ENCODE results near the gene EGR1.
A peak's percentile ranks its signal among the peaks of the same experiment; 100 is the strongest.

Gene EGR1

DNA sequence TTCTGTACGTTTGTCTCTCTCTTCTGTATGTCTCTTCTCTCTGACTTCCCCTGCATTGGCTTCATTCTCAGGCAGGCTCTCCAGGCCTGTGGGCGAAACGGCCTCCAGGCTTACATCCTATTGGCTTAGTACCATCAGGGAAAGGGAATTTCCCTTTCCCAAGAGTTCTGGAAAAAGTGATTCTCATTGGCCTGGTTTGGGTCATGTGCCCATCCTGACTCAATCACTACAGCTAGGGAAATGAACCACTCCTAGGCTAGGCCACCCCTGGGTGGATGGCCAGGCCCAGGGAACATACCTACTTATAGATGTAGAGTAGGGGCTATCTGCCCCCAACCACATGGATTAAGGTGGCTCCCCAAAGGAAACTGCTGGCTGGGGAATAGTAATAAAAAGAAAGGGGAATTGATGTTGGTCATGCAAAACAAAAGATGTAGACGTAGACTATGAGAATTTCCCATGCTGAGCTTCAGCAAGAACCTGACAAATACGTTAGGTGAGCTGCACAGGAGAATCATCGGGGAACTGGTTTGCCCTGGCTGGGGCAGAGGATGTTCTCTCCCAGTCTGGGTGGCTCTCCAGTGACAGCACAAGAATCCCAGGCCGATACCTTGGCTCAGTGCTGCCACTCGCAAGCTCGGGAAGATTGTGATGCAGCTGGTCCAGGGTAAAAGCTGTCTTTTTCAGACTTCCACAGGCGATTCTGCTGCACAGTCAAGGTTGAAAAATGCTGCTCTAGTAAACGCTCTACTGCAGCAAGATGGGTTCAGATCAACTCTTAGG lies 3.7 kb upstream of the EGR1 start:
- Mint-ChIP-seq H3K4me3 (no peak overlapping the region), H3K9me3 (no peaks in the 10 kb centered on the region), H3K27me3 (no peaks in the 10 kb centered on the region), H3K36me3 (ENCODE audit: low read depth) (peaks cover 8% of the 10 kb centered on the region), H3K4me1 (ENCODE audit: low read depth) (peaks cover 54% of the 10 kb centered on the region), H3K27ac (peak overlapping the region; percentile 41)
- DNase-seq = no peak

DNA sequence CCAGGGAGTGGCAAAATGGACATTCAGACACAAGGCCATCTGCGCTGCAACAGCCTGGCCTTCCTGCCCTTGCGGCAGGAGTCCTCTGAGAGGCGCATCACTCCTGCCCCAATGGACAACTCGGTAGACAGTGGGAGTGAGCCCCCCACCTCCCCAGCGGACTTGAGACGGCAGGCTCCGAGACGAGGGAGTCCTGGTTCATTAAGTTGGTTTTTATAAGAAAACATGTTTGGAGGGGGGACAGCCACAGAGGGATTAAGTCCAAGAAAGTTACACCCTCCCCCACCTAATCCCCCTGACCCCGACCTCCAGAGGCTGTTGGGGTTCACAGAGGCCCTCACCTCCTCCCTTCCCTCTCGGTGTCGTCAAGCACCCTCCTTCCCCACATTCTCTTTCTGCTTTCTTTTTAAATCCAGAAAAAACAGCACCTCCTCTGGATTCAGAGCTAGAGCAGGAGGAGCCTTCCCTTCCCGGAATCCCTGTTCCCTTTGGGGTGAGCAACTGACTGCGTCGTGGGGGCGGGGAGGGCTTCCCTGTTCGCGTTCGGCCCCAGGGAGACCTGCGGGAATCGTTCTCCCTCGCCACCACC lies 1.8 kb upstream of the EGR1 start:
- peak overlapping the region; percentile 95 for H3K27ac Mint-ChIP-seq
- peaks cover 64% of the 10 kb centered on the region for H3K4me1 Mint-ChIP-seq (ENCODE audit: low read depth)
- peaks cover 28% of the 10 kb centered on the region for H3K36me3 Mint-ChIP-seq (ENCODE audit: low read depth)
- peak; percentile 48 for DNase-seq
- H3K4me3 Mint-ChIP-seq = peak overlapping the region; percentile 85
- H3K27me3 Mint-ChIP-seq = no peaks in the 10 kb centered on the region
- H3K9me3 Mint-ChIP-seq = no peaks in the 10 kb centered on the region

DNA sequence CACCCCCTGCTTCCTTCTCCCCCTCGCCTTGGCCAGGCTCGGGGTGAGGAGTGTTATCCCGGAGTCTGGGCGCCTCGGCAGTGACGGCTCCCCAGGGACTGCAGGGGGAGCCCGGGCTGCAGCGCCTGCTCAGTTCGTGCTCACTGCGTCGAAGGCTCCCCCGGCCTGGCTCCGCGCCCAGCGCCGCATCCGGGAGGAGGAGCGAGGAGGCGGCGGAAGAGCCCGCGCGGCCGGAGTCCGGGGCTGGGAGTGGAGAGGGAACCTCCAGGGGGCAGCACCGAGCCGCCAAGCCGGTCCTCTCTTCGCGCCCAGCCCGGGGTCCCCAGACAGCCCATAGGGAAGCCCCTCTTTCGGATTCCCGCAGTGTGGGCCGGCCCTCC lies 1.3 kb upstream of the EGR1 start:
- H3K4me1 Mint-ChIP-seq (ENCODE audit: low read depth) = peaks cover 61% of the 10 kb centered on the region
- H3K36me3 Mint-ChIP-seq (ENCODE audit: low read depth) = peaks cover 31% of the 10 kb centered on the region
- H3K9me3 Mint-ChIP-seq = no peaks in the 10 kb centered on the region
- peak overlapping the region; percentile 95 for H3K27ac Mint-ChIP-seq
- H3K4me3 Mint-ChIP-seq = peak overlapping the region; percentile 85
- H3K27me3 Mint-ChIP-seq = no peaks in the 10 kb centered on the region
- DNase-seq = peak; percentile 96

DNA sequence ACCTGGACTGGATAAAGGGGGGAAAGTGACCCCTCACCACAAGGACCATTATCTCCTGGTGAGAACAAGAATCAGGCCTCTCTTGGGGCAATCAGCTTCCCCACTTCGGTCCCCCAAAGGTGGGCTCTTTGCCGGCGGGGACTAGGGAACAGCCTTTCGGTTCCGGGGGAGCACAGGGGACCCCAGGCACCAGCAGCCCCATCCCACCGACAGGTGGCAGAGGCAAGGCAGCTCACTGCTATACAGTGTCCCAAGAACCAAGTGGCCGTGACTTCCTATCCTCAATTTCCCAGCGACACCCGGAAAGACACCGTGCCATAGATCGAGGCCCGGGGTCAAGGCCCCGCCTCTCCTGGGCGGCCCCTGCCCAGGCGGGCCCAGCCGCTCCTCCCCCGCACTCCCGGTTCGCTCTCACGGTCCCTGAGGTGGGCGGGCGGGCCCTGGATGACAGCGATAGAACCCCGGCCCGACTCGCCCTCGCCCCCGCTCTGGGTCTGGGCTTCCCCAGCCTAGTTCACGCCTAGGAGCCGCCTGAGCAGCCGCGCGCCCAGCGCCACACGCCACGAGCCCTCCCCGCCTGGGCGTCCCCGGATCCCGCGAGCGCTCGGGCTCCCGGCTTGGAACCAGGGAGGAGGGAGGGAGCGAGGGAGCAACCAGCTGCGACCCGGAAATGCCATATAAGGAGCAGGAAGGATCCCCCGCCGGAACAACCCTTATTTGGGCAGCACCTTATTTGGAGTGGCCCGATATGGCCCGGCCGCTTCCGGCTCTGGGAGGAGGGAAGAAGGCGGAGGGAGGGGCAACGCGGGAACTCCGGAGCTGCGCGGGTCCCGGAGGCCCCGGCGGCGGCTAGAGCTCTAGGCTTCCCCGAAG lies 655 bp upstream of the EGR1 start:
- Mint-ChIP-seq H3K27me3 (no peaks in the 10 kb centered on the region), H3K4me1 (ENCODE audit: low read depth) (peaks cover 55% of the 10 kb centered on the region)

DNA sequence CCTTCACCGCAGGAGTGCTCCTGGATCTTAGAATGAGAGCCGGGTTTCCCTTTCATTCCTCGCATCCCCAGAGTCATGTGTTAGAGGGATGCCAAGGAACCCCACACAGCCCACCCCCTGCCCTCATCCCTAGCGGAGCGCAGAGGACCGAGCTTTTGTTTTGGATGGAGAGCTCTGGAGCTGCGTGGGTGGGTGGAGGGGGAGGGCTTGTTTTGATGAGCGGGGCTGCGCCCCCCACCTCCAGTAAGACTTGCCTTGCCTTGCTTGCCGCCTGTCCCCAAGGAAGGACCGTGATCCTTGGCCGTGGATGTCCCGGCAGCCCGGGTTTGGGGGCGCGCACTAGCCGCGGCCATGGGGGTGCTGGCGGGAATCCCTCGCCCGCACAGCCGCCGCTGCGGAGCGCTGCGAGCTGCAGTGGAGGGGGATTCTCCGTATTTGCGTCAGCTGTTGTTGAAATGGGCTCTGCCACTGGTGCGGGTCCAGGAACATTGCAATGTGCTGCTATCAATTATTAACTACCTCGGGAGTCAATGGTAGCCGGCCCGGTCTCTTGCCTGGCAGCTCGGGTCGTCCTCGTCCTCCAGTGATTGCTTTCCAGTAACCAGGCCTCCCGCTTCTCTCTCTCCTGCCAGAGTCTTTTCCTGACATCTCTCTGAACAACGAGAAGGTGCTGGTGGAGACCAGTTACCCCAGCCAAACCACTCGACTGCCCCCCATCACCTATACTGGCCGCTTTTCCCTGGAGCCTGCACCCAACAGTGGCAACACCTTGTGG lies 1.0 kb downstream of the EGR1 start:
- Mint-ChIP-seq H3K36me3 (ENCODE audit: low read depth) (peaks cover 33% of the 10 kb centered on the region), H3K4me3 (peak overlapping the region; percentile 85), H3K27me3 (no peaks in the 10 kb centered on the region), H3K27ac (peak overlapping the region; percentile 95), H3K9me3 (no peaks in the 10 kb centered on the region), H3K4me1 (ENCODE audit: low read depth) (peaks cover 38% of the 10 kb centered on the region)
- peak; percentile 55 for DNase-seq

More for the DNA sequence above, 655 bp upstream of the EGR1 start:
- Mint-ChIP-seq H3K9me3 (no peaks in the 10 kb centered on the region), H3K4me3 (peak overlapping the region; percentile 85), H3K36me3 (ENCODE audit: low read depth) (peaks cover 33% of the 10 kb centered on the region), H3K27ac (peak overlapping the region; percentile 95)
- DNase-seq = peak; percentile 97

DNA sequence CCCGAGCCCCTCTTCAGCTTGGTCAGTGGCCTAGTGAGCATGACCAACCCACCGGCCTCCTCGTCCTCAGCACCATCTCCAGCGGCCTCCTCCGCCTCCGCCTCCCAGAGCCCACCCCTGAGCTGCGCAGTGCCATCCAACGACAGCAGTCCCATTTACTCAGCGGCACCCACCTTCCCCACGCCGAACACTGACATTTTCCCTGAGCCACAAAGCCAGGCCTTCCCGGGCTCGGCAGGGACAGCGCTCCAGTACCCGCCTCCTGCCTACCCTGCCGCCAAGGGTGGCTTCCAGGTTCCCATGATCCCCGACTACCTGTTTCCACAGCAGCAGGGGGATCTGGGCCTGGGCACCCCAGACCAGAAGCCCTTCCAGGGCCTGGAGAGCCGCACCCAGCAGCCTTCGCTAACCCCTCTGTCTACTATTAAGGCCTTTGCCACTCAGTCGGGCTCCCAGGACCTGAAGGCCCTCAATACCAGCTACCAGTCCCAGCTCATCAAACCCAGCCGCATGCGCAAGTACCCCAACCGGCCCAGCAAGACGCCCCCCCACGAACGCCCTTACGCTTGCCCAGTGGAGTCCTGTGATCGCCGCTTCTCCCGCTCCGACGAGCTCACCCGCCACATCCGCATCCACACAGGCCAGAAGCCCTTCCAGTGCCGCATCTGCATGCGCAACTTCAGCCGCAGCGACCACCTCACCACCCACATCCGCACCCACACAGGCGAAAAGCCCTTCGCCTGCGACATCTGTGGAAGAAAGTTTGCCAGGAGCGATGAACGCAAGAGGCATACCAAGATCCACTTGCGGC lies 1.8 kb downstream of the EGR1 start:
- H3K27ac Mint-ChIP-seq = peak overlapping the region; percentile 86
- peak overlapping the region; percentile 85 for H3K4me3 Mint-ChIP-seq
- no peaks in the 10 kb centered on the region for H3K9me3 Mint-ChIP-seq
- peaks cover 30% of the 10 kb centered on the region for H3K4me1 Mint-ChIP-seq (ENCODE audit: low read depth)
- no peaks in the 10 kb centered on the region for H3K27me3 Mint-ChIP-seq
- peaks cover 33% of the 10 kb centered on the region for H3K36me3 Mint-ChIP-seq (ENCODE audit: low read depth)
- DNase-seq = no peak

DNA sequence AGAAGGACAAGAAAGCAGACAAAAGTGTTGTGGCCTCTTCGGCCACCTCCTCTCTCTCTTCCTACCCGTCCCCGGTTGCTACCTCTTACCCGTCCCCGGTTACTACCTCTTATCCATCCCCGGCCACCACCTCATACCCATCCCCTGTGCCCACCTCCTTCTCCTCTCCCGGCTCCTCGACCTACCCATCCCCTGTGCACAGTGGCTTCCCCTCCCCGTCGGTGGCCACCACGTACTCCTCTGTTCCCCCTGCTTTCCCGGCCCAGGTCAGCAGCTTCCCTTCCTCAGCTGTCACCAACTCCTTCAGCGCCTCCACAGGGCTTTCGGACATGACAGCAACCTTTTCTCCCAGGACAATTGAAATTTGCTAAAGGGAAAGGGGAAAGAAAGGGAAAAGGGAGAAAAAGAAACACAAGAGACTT lies 2.4 kb downstream of the EGR1 start:
- Mint-ChIP-seq H3K4me1 (ENCODE audit: low read depth) (peaks cover 30% of the 10 kb centered on the region), H3K36me3 (ENCODE audit: low read depth) (peaks cover 33% of the 10 kb centered on the region), H3K4me3 (peak overlapping the region; percentile 85), H3K27me3 (no peaks in the 10 kb centered on the region), H3K27ac (peak overlapping the region; percentile 86), H3K9me3 (no peaks in the 10 kb centered on the region)
- no peak for DNase-seq

DNA sequence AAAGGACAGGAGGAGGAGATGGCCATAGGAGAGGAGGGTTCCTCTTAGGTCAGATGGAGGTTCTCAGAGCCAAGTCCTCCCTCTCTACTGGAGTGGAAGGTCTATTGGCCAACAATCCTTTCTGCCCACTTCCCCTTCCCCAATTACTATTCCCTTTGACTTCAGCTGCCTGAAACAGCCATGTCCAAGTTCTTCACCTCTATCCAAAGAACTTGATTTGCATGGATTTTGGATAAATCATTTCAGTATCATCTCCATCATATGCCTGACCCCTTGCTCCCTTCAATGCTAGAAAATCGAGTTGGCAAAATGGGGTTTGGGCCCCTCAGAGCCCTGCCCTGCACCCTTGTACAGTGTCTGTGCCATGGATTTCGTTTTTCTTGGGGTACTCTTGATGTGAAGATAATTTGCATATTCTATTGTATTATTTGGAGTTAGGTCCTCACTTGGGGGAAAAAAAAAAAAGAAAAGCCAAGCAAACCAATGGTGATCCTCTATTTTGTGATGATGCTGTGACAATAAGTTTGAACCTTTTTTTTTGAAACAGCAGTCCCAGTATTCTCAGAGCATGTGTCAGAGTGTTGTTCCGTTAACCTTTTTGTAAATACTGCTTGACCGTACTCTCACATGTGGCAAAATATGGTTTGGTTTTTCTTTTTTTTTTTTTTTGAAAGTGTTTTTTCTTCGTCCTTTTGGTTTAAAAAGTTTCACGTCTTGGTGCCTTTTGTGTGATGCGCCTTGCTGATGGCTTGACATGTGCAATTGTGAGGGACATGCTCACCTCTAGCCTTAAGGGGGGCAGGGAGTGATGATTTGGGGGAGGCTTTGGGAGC lies 3.1 kb downstream of the EGR1 start:
- Mint-ChIP-seq H3K9me3 (no peaks in the 10 kb centered on the region), H3K27ac (peak overlapping the region; percentile 86), H3K4me1 (ENCODE audit: low read depth) (peaks cover 29% of the 10 kb centered on the region), H3K4me3 (peak overlapping the region; percentile 85), H3K27me3 (no peaks in the 10 kb centered on the region), H3K36me3 (ENCODE audit: low read depth) (peaks cover 33% of the 10 kb centered on the region)
- no peak for DNase-seq

DNA sequence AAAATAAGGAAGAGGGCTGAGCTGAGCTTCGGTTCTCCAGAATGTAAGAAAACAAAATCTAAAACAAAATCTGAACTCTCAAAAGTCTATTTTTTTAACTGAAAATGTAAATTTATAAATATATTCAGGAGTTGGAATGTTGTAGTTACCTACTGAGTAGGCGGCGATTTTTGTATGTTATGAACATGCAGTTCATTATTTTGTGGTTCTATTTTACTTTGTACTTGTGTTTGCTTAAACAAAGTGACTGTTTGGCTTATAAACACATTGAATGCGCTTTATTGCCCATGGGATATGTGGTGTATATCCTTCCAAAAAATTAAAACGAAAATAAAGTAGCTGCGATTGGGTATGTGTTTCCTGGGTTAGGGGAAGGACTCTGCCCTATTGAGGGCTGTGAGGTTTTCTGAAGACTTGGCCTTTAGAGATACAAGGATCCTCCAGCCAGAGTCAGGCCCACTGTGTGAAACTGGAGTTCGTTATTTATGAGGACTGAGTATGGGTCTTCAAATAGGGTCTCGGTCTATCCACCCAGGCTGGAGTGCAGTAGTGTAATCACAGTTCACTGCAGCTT lies 3.8 kb downstream of the EGR1 start:
- no peak for DNase-seq
- peak overlapping the region; percentile 53 for H3K27ac Mint-ChIP-seq
- peaks cover 33% of the 10 kb centered on the region for H3K36me3 Mint-ChIP-seq (ENCODE audit: low read depth)
- H3K4me3 Mint-ChIP-seq = peak overlapping the region; percentile 49
- no peaks in the 10 kb centered on the region for H3K9me3 Mint-ChIP-seq
- peaks cover 25% of the 10 kb centered on the region for H3K4me1 Mint-ChIP-seq (ENCODE audit: low read depth)
- H3K27me3 Mint-ChIP-seq = no peaks in the 10 kb centered on the region

DNA sequence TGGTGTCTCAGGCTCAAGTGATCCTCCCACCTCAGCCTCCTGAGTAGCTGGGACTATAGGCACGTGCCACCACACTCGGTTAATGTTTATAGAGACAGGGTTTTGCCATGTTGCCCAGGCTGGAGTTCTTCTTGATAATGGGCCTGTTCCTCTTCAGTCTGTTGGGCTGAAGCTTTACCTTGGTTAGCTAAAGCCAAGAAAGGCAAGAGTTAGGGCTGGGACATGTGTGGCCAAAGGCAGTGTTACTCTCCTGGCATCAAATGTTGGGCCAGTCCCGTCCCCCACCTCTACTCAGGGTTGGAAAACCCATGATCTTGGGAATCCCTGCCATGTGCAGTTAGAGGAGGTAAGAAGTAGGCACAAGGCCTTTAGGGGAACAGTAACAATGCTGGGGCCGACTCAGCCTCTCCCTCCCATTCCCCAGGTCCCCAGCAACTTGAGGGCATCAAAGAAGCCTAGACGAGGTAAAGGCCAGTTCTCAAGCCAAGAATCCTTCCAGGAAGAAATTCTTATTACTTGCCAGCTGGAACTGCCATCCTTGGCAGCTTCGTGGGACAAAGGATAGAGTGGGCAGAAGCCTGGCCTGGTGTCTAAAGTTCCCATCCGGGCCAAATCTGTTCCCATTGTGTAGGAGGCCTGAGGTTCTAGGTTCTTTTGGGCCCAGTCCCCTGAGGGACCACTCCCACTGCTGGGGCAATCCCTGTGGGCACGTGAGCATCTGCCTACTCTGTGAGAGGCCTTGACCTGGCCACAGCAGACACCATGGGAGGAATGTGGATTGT lies 4.5 kb downstream of the EGR1 start:
- Mint-ChIP-seq H3K4me3 (no peak overlapping the region), H3K9me3 (no peaks in the 10 kb centered on the region), H3K4me1 (ENCODE audit: low read depth) (peaks cover 25% of the 10 kb centered on the region), H3K36me3 (ENCODE audit: low read depth) (peaks cover 33% of the 10 kb centered on the region), H3K27ac (no peak overlapping the region), H3K27me3 (no peaks in the 10 kb centered on the region)
- DNase-seq = no peak

DNA sequence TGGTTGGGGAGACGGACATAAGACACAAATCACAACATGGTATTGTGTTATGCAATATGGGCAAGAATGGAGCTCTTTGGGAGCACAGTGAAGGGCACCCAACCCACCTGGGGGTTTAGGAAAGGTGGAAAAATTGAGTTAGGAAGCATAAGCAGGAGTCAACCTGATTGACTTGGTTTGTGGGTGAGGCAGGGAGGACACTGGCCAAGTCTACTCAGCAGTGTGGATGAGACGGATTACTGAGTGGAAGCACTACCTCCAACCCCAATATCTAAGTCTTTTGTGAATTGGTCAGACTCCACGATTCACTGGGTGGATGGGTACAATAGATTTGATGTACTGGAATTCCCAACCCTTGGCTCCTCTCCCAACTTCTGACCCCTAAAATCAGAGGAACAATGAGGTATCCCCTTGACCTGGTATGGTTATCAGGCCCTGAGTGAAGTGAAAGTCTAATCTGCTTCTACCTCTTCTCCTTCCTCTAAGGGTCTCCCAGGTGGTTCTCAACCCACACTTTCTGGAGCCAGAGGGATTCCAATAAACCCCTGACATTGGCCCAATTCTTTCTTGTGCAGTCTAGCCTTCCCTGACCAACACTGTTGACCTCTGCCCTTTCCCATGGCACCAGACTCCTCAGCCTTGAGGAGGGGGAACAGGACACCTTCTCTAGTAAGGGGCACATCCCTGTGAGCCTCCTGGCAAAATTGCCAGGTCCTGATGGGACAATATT lies 5.2 kb downstream of the EGR1 start:
- Mint-ChIP-seq H3K4me3 (no peak overlapping the region), H3K36me3 (ENCODE audit: low read depth) (peaks cover 33% of the 10 kb centered on the region), H3K27ac (no peak overlapping the region), H3K9me3 (no peaks in the 10 kb centered on the region), H3K4me1 (ENCODE audit: low read depth) (peaks cover 25% of the 10 kb centered on the region), H3K27me3 (no peaks in the 10 kb centered on the region)
- DNase-seq = no peak

DNA sequence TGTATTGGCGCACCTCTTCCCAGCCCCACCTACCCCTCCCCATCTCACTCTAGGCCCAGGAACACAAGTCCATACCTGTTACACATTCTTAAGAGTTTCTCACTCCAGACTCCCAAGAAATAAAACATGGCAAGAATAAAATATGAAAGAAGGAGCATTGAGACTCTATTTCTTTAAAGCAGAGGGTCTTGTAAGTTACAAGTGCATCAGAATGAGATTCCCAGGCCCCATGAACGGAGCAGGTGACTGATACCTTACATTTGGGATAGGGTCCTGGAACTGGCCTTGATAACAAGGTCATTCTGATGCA lies 5.7 kb downstream of the EGR1 start:
- Mint-ChIP-seq H3K4me3 (no peak overlapping the region), H3K27ac (no peak overlapping the region), H3K27me3 (no peaks in the 10 kb centered on the region), H3K9me3 (no peaks in the 10 kb centered on the region), H3K36me3 (ENCODE audit: low read depth) (peaks cover 30% of the 10 kb centered on the region), H3K4me1 (ENCODE audit: low read depth) (peaks cover 25% of the 10 kb centered on the region)
- DNase-seq = no peak

Measured in activated T-cell treated with anti-CD3 and anti-CD28 coated beads, Interleukin-2, amount 50 U/mL, for 24 hours (primary cell).